HepG2 (cell line): ENCODE data around the gene ARHGAP22. TPM values are rescaled to one million over a fixed set of nuclear protein-coding genes. Genes with fewer than 3 reads are reported as not detected.

Experiments used
- ATAC-seq: fragments of 200-7000 bp; cut with Tn5 transposase; 3 replicates; pipeline ENCODE4 v1.9.1; 2020; ENCODE audit warnings: mild to moderate bottlenecking, moderate library complexity
- BruUV-seq: library from RNA; stranded (reverse); fragments of 400-500 nt; replicated peaks from 2 replicates; lab custom pipeline; 2021; lab: Mats Ljungman, UMichigan
- CTCF ChIA-PET: fragments of 300-600 bp; formaldehyde crosslinking; extraction: SDS; loops from one replicate; lab custom pipeline; 2021; ENCODE audit warnings: low total read pairs, inconsistent platforms, low intra/inter-chr PET ratio; lab: Yijun Ruan, JAX
- POLR2A ChIA-PET: fragments of 350-600 bp; sonication (Branson Sonifier 250); formaldehyde crosslinking; loops from one replicate; lab custom pipeline; 2020; ENCODE audit warnings: antibody characterized with exemption, inconsistent platforms; lab: Yijun Ruan, JAX
- DNase-seq: peaks from one replicate; pipeline ENCODE4 v3.0.0-alpha.2; 2015; ENCODE audit warnings: low spot score
- FAIRE-seq: peaks from 3 replicates; lab custom pipeline; 2011; peaks lifted over from hg19 to GRCh38; lab: Jason Lieb, UNC
- H2AFZ ChIP-seq: one replicate; pipeline ENCODE4 v1.6.1; 2011; ENCODE audit warnings: low read length, inconsistent platforms
- H3K27ac ChIP-seq: fragments of 300-600 bp; 3 replicates; pipeline ENCODE4 v1.8.0; 2011; ENCODE audit warnings: mixed run types, mild to moderate bottlenecking, mixed read lengths, low read length, inconsistent platforms; ENCODE audit not compliant: insufficient read depth; ENCODE audit errors: extremely low read length
- H3K27me3 ChIP-seq, 2 experiments: fragments of 200-600 bp in 1 of 2; 2 replicates in 1 of 2; 3 replicates in 1 of 2; pipeline versions ENCODE4 v1.6.0 to v1.8.0; 2011; ENCODE audit warnings: low read length in 2 of 2, mild to moderate bottlenecking in 2 of 2, moderate library complexity in 2 of 2, inconsistent platforms in 1 of 2; ENCODE audit not compliant: insufficient read depth in 2 of 2, control insufficient read depth in 1 of 2
- H3K36me3 ChIP-seq, 2 experiments: fragments of 200-600 bp in 1 of 2; replicated peaks in 1 of 2; 2 replicates in 1 of 2; 3 replicates in 1 of 2; pipeline versions ENCODE4 v1.5.1 to v1.8.0; 2011; ENCODE audit warnings: low read length in 2 of 2, inconsistent platforms in 1 of 2; ENCODE audit not compliant: insufficient read depth in 2 of 2, control insufficient read depth in 1 of 2
- H3K4me1 ChIP-seq: 2 replicates; pipeline ENCODE4 v1.5.1; 2012; ENCODE audit warnings: low read length, inconsistent platforms; ENCODE audit not compliant: insufficient read depth
- H3K4me2 ChIP-seq: 2 replicates; pipeline ENCODE4 v1.6.0; 2011; ENCODE audit warnings: low read depth, low read length, inconsistent platforms
- H3K4me3 ChIP-seq, 3 experiments: fragments of 200-600 bp in 1 of 3; sonication (generic), shearing (Covaris generic) in 1 of 3; replicated peaks in 1 of 3; 2 replicates each; pipeline ENCODE4 v1.5.1; 2011 to 2016; ENCODE audit warnings: low read length in 3 of 3, inconsistent platforms in 2 of 3, low read depth in 2 of 3, mild to moderate bottlenecking in 2 of 3, control low read depth in 1 of 3, mixed read lengths in 1 of 3; ENCODE audit not compliant: insufficient read depth in 1 of 3
- H3K79me2 ChIP-seq: one replicate; pipeline ENCODE4 v1.6.1; 2011; ENCODE audit warnings: low read length, inconsistent platforms; ENCODE audit not compliant: insufficient read depth
- H3K9ac ChIP-seq: 2 replicates; pipeline ENCODE4 v1.6.0; 2011; ENCODE audit warnings: mild to moderate bottlenecking, low read depth, low read length, inconsistent platforms; ENCODE audit not compliant: insufficient read depth
- H3K9me3 ChIP-seq: 2 replicates; pipeline ENCODE4 v1.5.1; 2012; ENCODE audit warnings: mild to moderate bottlenecking, low read length
- H4K20me1 ChIP-seq: 2 replicates; pipeline ENCODE4 v1.6.0; 2011; ENCODE audit warnings: inconsistent platforms, mild to moderate bottlenecking, low read length, moderate library complexity; ENCODE audit not compliant: insufficient read depth
- ATRX ChIP-seq: sonication (generic); formaldehyde crosslinking; IDR thresholded peaks from 2 replicates; pipeline ENCODE4 v1.4.0; 2020; ENCODE audit warnings: missing genetic modification reagents, borderline replicate concordance
- CBX5 ChIP-seq: sonication (generic); formaldehyde crosslinking; IDR thresholded peaks from 2 replicates; pipeline ENCODE4 v1.4.0; 2020; ENCODE audit warnings: missing genetic modification reagents, borderline replicate concordance
- IKZF4 ChIP-seq: sonication (generic); formaldehyde crosslinking; IDR thresholded peaks from 2 replicates; pipeline ENCODE4 v1.5.1; 2020; ENCODE audit warnings: borderline replicate concordance, mild to moderate bottlenecking, low read depth, missing genetic modification reagents; ENCODE audit errors: not compliant biosample characterization
- MYC ChIP-seq: sonication (generic); formaldehyde crosslinking; IDR thresholded peaks from 2 replicates; pipeline ENCODE4 v1.9.0; 2021; ENCODE audit warnings: missing genetic modification reagents, borderline replicate concordance
- PATZ1 ChIP-seq: sonication (generic); formaldehyde crosslinking; IDR thresholded peaks from 2 replicates; pipeline ENCODE4 v1.4.0; 2020; ENCODE audit warnings: missing genetic modification reagents
- PLRG1 ChIP-seq: fragments of 450-650 bp; conservative IDR thresholded peaks from 2 replicates; pipeline ENCODE4 v1.6.1; 2016
- RAD21 ChIP-seq: fragments of 450-650 bp; formaldehyde crosslinking; IDR thresholded peaks from 2 replicates; pipeline ENCODE4 v1.5.0; 2020; ENCODE audit warnings: mild to moderate bottlenecking
- RXRB ChIP-seq: IDR thresholded peaks from 2 replicates; pipeline ENCODE4 v1.6.1; 2016; ENCODE audit warnings: borderline replicate concordance, missing genetic modification reagents, missing compliant biosample characterization
- SALL1 ChIP-seq: sonication (generic); formaldehyde crosslinking; IDR thresholded peaks from 2 replicates; pipeline ENCODE4 v1.8.0; 2022; ENCODE audit warnings: mild to moderate bottlenecking, missing genetic modification reagents
- SAP130 ChIP-seq: IDR thresholded peaks from 2 replicates; pipeline ENCODE4 v1.6.1; 2016; ENCODE audit warnings: low read depth
- TFDP2 ChIP-seq: sonication (generic); formaldehyde crosslinking; IDR thresholded peaks from 2 replicates; pipeline ENCODE4 v1.4.0; 2020; ENCODE audit warnings: missing genetic modification reagents
- THRA ChIP-seq: sonication (generic); formaldehyde crosslinking; IDR thresholded peaks from 2 replicates; pipeline ENCODE4 v1.4.0; 2020; ENCODE audit warnings: missing genetic modification reagents, borderline replicate concordance
- XRCC5 ChIP-seq: fragments of 200-400 bp; formaldehyde crosslinking; optimal IDR thresholded peaks from 2 replicates; pipeline ENCODE3; 2017; ENCODE audit warnings: mild to moderate bottlenecking, low read length
- ZFP90 ChIP-seq: sonication (generic); formaldehyde crosslinking; IDR thresholded peaks from 2 replicates; pipeline ENCODE4 v1.8.0; 2022; ENCODE audit warnings: missing genetic modification reagents, mild to moderate bottlenecking, inconsistent platforms, borderline replicate concordance
- ZNF501 ChIP-seq: sonication (generic); formaldehyde crosslinking; IDR thresholded peaks from 2 replicates; pipeline ENCODE4 v1.5.1; 2020; ENCODE audit warnings: mild to moderate bottlenecking, moderate library complexity, missing genetic modification reagents
- ZNF614 ChIP-seq: IDR thresholded peaks from 2 replicates; pipeline ENCODE4 v1.6.1; 2018; ENCODE audit warnings: missing biosample characterization, missing genetic modification reagents, inconsistent platforms, borderline replicate concordance
- WGBS: methylation state at CpG from one replicate; pipeline ENCODE4 v1.1.6; 2017; ENCODE audit warnings: low lambda C conversion rate; 5-methylcytosine and 5-hydroxymethylcytosine counted together
- in situ Hi-C: cut with HindIII; loops from 2 replicates; pipeline ENCODE4 v1.10.0; 2017; ENCODE audit warnings: low pct_unique_long_range_greater_than_20kb; ENCODE audit not compliant: extremely low pct_ligation_motif_present
- intact Hi-C: fragments of 100-400 bp; cut with micrococcal nuclease; formaldehyde crosslinking; loops from one replicate; pipeline ENCODE4 v1.10.0; 2022; ENCODE audit not compliant: unreplicated experiment
- polyA plus RNA-seq, 8 experiments: library from polyadenylated mRNA; depleted of rRNA in 3 of 8; stranded (reverse) in 7 of 8; unstranded in 1 of 8; fragments of >200 nt; fragmentation: Illumina TruSeq in 4 of 8; extraction: Trizol in 4 of 8; gene quantifications; 2 replicates each; pipeline versions ENCODE4 v1.2.1 to v1.2.3, GENCODE V29; 2011 to 2016; ENCODE audit warnings: low read depth in 4 of 8, missing spikeins in 1 of 8, mixed read lengths in 1 of 8; ENCODE audit not compliant: insufficient read depth in 1 of 8
- total RNA-seq, 5 experiments: library from RNA; depleted of rRNA; stranded (reverse); fragments of >200 nt; fragmentation: Illumina TruSeq; extraction: Trizol; gene quantifications; 2 replicates each; pipeline ENCODE4 v1.2.3, GENCODE V29; 2016; ENCODE audit warnings: low read depth in 1 of 5
- TF ChIP-seq, protein P1 (sequence below): IDR thresholded peaks from 2 replicates; pipeline ENCODE4 v1.6.1; 2016; ENCODE audit warnings: missing genetic modification reagents, missing compliant biosample characterization
- TF ChIP-seq, protein P2 (sequence below): sonication (generic); formaldehyde crosslinking; IDR thresholded peaks from 2 replicates; pipeline ENCODE4 v1.4.0; 2020; ENCODE audit warnings: missing genetic modification reagents

The ARHGAP22 gene
- total and polyA plus RNA-seq, 2 of the 13 experiments (the other 11 are each of a cell fraction or from before 2014, with no cell fraction given) = 0.08 to 0.38 TPM

DNA sequence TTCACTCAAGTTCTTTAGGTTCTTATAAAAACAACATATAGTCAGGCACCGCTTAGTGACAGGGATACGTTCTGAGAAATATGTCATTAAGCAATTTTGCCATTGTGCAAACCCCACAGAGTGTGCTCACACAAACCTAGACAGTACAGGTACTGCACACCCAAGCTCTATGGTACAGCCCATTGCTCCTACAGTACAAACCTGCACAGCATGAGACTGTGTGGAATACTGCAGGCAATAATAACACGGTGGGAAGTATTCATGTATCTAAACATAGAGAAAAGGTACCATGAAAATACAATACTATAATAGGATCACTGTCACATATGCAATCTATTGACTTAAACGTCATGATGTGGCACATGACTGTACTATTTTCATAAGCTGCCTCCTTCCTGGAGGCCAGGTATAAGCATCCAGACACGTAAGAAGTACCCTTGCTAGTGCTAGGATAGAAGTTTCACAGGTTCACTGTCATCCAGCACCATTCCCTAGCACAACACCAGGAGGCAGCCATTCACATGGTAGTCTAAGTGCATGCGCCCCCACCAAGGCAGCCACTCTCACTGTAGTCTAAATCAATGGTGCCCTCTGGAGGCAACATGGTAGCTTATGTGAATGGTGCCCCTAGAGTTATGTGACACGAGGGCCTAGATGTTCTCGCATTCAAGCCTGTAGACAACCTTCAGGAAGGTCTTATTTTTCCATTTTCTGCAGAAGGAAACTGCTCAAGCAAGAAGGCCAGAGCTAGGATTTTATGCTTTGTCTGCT, 98.5 kb downstream of the ARHGAP22 start:
- H3K4me2 ChIP-seq = no peak overlapping the region
- FAIRE-seq (peak; percentile 96), DNase-seq (peak; percentile 88), ATAC-seq (peak; percentile 96)
- 33% methylated on average over 8 of the region's 8 CpGs for WGBS
- no peak overlapping the region for H3K9ac ChIP-seq
- no peak overlapping the region for H3K27ac ChIP-seq
- intact Hi-C loops = loop anchor here (1.0 to 2.0 kb wide), 3 partner anchors 62 to 292 kb away; no protein-coding TSS in a partner anchor
- ChIA-PET CTCF (interaction anchor here (0.6 to 3.1 kb wide), 4 partner anchors 89 to 291 kb away, joined by 3 to 46 read pairs (median 8); no protein-coding TSS in a partner anchor), POLR2A (no interaction called here)
- H3K4me1 ChIP-seq = 0 out of 2 replicates have a peak, but pooled peaks cover 6% of the 10 kb centered on the region
- no peaks in the 10 kb centered on the region for H4K20me1 ChIP-seq
- no peaks in the 10 kb centered on the region for H3K79me2 ChIP-seq
- no peak overlapping the region for H3K4me3 ChIP-seq
- H3K9me3 ChIP-seq = no peaks in the 10 kb centered on the region
- no peaks in the 10 kb centered on the region for H3K36me3 ChIP-seq
- in situ Hi-C loops = loop anchor here (5.0 kb wide), 1 partner anchor 144 kb away; no protein-coding TSS in a partner anchor
- no peak overlapping the region for H2AFZ ChIP-seq
- no TSS peak for BruUV-seq
- H3K27me3 ChIP-seq = no peaks in the 10 kb centered on the region; a peak in 2 of 5 replicates
- peak; percentile 86 for TF ChIP-seq XRCC5
- no peak for TF ChIP-seq ZFP90 (CRISPR knock-in tag)
- TF ChIP-seq IKZF4 = no peak
- no peak for TF ChIP-seq ATRX (CRISPR knock-in tag)
- no peak for TF ChIP-seq ZNF501 (CRISPR knock-in tag)
- TF ChIP-seq RAD21 (CRISPR knock-in tag) = peak; percentile 83
- 0 out of 2 replicates have a peak, but pooled peaks have one; percentile 37 for TF ChIP-seq ZNF614 (CRISPR knock-in tag)
- TF ChIP-seq, protein P1, sequence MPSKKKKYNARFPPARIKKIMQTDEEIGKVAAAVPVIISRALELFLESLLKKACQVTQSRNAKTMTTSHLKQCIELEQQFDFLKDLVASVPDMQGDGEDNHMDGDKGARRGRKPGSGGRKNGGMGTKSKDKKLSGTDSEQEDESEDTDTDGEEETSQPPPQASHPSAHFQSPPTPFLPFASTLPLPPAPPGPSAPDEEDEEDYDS = peak; percentile 26; the same call in 1 of the 2 replicates
- 0 out of 2 replicates have a peak, but pooled peaks have one; percentile 38 for TF ChIP-seq MYC (CRISPR knock-in tag)
- no peak for TF ChIP-seq PLRG1
- TF ChIP-seq SALL1 (CRISPR knock-in tag) = peak; percentile 48; the same call in 1 of the 2 replicates
- TF ChIP-seq TFDP2 (CRISPR knock-in tag) = peak; percentile 40; the same call in 1 of the 2 replicates
- TF ChIP-seq PATZ1 (CRISPR knock-in tag) = peak; percentile 80
- 0 out of 2 replicates have a peak, but pooled peaks have one; percentile 35 for TF ChIP-seq CBX5 (CRISPR knock-in tag)
- TF ChIP-seq SAP130 (CRISPR knock-in tag) = 0 out of 2 replicates have a peak, but pooled peaks have one; percentile 21
- TF ChIP-seq THRA = 0 out of 2 replicates have a peak, but pooled peaks have one; percentile 34
- TF ChIP-seq RXRB (CRISPR knock-in tag) = peak; percentile 39; the same call in 1 of the 2 replicates
- TF ChIP-seq, protein P2, sequence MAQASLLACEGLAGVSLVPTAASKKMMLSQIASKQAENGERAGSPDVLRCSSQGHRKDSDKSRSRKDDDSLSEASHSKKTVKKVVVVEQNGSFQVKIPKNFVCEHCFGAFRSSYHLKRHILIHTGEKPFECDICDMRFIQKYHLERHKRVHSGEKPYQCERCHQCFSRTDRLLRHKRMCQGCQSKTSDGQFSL (CRISPR knock-in tag) = peak; percentile 45; the same call in 1 of the 2 replicates
